Stimulated activated CD8-positive, alpha-beta memory T cell treated with anti-CD3 and anti-CD28 coated beads, Interleukin-7, amount 100 ng/mL, for 4 hours (primary cell): ENCODE results near the gene TPH2.

Source experiments
- DNase-seq, 2 donors: peaks; one replicate each; pipeline ENCODE4 v3.0.0-alpha.2; 2020; ENCODE audit warnings: low read depth in 2 of 2

Gene TPH2

GRCh38 chr12:71958993-71959578, 20.4 kb downstream of the TPH2 start:
- DNase-seq = no peak

DNA sequence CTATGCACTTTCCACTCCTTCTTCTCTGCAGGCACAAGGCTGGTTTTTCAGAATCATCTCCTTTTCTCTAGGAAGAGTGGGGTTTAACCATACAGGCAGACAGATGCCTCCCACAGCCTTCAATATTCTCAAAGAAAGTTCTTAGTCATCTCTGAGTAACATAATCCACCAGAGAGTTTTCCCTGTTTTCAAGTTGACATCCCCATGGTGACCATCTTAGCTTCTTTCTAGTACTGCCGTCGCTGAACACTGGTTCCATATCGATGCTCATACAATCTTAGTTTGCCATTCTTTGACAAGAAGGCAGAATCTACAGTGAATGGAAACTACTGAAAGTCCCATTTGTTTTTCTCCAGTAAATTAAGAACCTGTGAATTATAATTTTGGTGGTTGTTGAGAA, 28.6 kb downstream of the TPH2 start:
- no peak for DNase-seq

DNA sequence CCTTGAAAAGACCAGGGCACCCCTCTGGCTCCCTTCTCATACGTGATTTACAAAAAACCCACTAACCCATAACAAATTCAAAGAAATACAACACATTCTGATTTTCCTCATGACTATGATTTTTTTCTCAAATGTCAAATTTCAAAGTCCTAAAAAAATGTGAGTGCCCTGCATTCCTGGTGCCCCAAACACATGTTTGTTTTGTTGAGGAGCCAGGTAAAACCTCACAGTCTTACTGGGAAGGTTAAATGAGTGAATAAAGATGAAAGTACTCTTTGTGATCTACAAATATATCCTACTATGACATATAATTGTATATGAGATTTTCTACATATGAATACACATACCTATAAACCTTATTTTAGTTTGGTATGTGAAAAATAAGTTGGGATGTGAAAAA, 30.7 kb downstream of the TPH2 start:
- no peak for DNase-seq

- no peak for DNase-seq
Measured at GRCh38 chr12:71970031-71970430, 31.4 kb downstream of the TPH2 start.

GRCh38 chr12:71972441-71973074, 33.9 kb downstream of the TPH2 start:
- DNase-seq = no peak

- DNase-seq = no peak
Measured at GRCh38 chr12:71973687-71974086, 35.0 kb downstream of the TPH2 start.

- no peak for DNase-seq
Measured at GRCh38 chr12:71980538-71980937, 41.9 kb downstream of the TPH2 start.

DNA sequence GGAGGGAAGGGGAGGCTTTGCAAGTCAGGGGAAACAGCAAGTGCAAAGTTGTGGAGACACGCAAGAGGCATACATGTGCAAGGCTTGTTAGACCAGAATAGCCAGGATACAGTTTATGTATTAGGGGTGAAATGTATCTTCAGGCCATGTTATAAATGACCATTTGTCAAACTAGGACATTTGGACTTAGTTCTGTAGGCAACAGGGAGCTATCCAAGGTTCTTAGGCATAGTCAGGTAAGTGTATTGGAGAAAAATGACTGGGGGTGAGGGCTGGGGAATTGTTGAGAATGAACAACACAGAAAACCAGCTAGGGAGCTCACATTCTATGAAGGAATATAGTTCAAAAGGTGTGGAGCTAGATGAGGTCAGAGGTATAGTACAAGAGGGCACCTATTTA, 42.5 kb downstream of the TPH2 start:
- DNase-seq = no peak

GRCh38 chr12:71994715-71995114, 56.1 kb downstream of the TPH2 start:
- no peak for DNase-seq

DNA sequence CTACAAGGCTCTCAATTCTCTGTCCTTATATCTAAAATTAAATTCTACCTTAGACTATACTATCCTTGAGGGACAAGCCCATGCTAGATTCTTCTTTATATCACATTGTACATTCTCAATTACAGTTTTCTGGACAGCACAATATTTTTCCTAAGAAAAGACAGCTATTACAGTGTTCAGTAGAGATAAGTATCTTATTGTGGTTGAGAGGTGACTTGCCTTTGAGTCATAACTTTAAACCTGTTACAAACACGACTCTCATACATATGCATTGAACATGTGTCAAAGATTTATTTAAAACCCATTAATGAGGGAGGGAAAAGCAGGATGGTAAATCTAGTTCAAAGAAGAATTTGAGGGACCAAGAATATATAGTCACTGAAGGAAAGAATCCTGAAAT, 61.1 kb downstream of the TPH2 start:
- DNase-seq = no peak

DNA sequence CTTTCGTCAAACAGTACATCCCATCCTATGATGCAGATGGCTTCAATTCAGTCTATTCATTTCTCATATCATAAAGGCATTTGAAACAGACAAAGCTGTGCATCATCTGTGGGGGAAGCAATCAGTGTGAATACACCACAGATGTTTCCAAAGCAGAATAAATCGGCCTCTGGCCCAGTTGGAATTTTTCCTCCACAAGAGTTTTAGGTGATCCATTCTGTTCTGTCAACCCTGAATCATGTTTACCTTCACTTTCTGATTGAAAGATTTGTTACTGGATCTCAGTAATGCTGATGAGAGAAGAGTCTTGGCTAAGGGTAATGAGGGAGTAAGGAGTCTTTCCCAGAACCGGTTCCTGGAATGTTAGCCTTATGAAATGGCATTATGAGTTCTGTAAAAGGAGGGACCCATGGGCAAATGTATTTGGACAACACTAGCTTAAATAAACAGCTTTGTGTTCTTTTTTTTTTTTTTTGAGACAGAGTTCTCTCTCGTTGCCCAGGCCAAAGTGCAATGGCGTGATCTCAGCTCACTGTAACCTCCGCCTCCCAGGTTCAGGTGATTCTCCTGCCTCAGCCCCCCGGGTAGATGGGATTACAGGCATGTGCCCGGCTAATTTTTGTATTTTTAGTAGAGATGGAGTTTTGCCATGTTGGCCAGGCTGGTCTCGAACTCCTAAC, 62.5 kb downstream of the TPH2 start:
- DNase-seq = no peak

DNA sequence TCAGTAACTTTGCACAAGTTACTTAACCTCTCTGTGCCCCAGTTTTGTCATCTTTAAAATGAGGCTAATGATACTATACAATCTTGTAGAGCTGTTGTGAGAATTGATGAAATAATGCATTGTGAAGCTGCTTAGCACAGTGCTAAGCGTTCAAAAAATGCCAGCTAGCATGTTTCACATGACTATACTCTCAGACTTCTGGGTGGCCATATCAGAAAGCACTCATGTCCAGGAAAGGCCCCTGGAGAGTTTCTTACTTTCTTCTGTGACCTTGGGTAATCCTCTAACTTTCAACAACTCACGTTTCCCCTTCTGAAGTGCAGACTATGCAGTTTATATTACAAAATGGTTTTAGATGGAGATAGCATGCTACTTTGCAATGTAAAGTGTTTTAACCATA, 68.1 kb downstream of the TPH2 start:
- no peak for DNase-seq

DNA sequence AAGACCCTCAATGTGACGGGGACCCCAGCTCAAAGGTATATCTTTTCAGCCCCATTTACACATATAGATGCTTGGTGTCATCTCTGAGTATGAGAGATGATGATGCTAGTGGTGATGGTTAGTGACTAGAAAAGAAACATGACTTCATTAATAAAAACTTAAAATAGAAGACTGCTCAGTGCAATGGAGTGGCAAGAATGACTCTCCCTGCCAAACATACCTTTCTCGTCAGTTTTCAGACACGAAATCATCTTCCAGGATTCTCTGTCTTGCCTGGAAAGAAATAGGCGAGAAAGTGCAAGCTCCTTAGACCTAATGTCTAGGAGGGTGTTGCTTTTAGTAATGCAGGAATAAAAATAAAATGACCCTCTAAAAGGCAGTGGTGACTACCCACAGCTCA, 71.7 kb downstream of the TPH2 start:
- DNase-seq = no peak

- no peak for DNase-seq
Measured at GRCh38 chr12:72011374-72011773, 72.7 kb downstream of the TPH2 start.

DNA sequence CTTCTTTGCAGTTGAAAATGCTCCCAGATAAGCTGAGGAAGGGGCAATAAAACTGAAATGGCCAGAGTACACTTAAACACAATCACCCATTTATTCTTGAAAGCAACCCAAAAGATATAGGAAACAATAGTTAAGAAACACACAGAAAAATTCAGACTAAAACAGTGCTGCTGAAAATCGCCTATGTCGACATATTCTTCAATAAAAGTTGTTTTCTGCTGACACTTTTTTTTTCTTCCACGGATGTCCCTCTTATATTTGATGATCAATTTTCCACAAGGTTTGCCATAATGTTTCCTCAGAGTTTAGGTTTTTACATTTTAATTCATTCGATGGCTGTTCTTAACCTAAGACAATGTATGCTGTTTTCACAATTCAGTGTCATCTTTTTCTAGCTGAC, 74.2 kb downstream of the TPH2 start:
- no peak for DNase-seq

- DNase-seq = no peak
Measured at GRCh38 chr12:72015895-72016294, 77.2 kb downstream of the TPH2 start.

DNA sequence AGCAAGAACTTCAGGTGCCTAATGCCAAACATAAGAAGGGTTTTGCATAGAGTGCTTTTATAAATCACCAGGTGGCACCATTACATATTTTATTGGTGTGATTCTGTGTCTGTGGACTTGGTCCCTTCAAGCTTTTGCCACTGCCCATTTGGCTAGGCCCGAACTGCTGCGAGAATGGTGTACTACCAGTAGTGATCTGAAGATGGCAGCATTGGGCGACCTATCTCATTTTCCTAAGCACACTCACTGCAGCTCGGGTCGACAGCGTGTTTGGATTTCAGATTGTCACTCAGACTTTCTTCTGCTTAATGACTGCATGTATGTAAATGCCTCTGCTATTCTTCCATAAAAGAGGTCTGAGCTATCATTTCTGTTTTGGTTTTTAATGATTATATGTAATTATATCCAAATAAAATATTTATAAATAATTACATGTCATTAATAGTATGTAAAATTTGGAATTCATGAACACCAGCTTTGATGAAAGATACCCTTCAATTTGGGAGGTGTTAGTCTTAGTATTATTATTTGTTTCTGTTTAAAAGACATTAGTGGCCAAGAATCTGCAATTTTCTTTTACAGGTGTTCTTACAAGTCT, 78.5 kb downstream of the TPH2 start:
- peak in 1 of 2 donors; percentile 11 for DNase-seq

DNA sequence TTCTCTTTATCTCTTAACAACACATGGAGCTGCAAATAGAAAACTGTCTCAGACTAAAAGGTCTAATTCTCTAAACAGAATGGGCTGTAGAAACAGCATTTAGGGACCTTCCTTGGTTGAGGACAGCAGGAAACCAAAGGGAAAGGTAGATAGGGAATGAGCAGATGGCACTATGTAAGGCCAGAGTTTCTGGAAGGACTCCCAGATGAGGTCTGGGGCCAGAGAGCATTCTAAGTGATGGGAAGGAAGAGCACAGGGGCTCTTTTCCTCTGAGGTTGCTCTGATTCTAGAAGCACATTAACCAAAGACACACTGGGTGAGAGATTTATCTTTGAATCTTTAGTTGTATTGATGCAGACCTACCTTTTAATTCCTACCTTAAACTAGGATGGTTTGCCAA, 79.4 kb downstream of the TPH2 start:
- DNase-seq = no peak

DNA sequence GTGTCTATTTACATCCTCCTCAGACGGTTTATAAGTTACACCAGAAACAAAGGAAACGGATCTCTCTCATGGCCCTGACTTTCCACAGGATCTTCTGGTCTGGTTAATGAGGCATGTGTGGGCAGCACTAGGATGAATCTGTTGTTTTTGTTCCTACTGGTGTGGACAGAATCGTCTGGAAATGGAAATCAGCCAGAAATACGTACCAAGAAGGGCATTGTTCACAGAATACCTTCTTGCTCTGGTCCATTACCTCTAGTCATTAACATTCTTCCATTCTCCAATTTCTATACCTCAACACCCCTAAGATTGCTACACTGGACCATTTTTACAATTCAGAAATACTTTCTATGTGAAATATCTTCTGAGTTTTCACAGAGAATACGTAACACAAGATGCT, 86.0 kb downstream of the TPH2 start:
- no peak for DNase-seq

DNA sequence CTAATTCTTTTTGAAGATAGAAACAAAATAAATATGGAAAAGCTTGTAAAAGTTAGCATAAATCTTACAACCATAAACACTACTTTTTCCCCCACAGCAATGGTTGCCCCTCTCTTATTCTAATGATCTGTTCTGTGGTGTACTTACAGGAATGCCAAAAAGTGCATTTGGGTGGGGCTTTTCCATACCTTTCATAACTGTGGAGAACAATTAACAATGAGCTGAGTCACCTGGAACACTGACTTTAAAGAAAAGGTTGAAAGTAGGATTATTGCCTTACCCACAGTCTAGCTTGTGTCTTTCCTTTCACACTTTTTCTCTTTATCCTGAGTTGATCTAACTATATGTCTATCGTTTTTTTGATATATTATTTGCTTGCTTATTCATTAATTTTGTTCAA, 86.9 kb downstream of the TPH2 start:
- no peak for DNase-seq

GRCh38 chr12:72028966-72029365, 90.3 kb downstream of the TPH2 start:
- no peak for DNase-seq

- DNase-seq = no peak
Measured at GRCh38 chr12:72030277-72030676, 91.6 kb downstream of the TPH2 start.

DNA sequence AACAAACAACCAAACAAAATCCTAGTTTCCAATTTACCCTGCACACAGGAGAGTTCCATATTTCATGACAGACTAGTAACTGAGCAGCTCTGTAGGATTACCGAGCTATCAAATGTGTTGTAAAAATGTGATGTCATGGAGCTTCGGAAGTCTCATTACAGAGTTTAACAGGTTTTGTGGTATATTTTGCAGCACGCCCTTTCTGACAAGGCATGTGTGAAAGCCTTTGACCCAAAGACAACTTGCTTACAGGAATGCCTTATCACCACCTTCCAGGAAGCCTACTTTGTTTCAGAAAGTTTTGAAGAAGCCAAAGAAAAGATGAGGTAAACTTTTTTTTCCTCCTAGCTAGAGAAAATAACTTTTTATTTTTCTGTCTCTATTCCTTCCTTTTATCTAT, 92.4 kb downstream of the TPH2 start:
- DNase-seq = no peak
